ENCODE results near the gene SNX32. TPM values are rescaled to one million over a fixed set of nuclear protein-coding genes. Genes with fewer than 3 reads are reported as not detected.
A peak's percentile ranks its signal among the peaks of the same experiment; 100 is the strongest.

Gene SNX32
- total and polyA plus RNA-seq, 9 of the 15 experiments (the other 6 are each of a cell fraction or from before 2014, with no cell fraction given) = 0.03 TPM; not detected in 7

GRCh38 chr11:65860278-65861164, 26.8 kb downstream of the SNX32 start, which contains the start of gene MUS81 (continued):
- TF ChIP-seq, protein P1, sequence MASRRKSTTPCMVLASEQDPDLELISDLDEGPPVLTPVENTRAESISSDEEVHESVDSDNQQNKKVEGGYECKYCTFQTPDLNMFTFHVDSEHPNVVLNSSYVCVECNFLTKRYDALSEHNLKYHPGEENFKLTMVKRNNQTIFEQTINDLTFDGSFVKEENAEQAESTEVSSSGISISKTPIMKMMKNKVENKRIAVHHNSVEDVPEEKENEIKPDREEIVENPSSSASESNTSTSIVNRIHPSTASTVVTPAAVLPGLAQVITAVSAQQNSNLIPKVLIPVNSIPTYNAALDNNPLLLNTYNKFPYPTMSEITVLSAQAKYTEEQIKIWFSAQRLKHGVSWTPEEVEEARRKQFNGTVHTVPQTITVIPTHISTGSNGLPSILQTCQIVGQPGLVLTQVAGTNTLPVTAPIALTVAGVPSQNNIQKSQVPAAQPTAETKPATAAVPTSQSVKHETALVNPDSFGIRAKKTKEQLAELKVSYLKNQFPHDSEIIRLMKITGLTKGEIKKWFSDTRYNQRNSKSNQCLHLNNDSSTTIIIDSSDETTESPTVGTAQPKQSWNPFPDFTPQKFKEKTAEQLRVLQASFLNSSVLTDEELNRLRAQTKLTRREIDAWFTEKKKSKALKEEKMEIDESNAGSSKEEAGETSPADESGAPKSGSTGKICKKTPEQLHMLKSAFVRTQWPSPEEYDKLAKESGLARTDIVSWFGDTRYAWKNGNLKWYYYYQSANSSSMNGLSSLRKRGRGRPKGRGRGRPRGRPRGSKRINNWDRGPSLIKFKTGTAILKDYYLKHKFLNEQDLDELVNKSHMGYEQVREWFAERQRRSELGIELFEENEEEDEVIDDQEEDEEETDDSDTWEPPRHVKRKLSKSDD (conservative IDR thresholded peaks at IDR 0.05; ENCODE audit: low read length) = no peak
- TF ChIP-seq NEUROD1 (IDR thresholded peaks at IDR 0.05; ENCODE audit: borderline replicate concordance, low read depth, low read length, partially characterized antibody) = peak; percentile 51
- peak; percentile 95 for TF ChIP-seq CHD1 (IDR thresholded peaks at IDR 0.05; ENCODE audit: low read length)
- 0 out of 4 replicates have a peak, but pooled peaks of 1 of the 2 experiments have one; percentile 37 for TF ChIP-seq FOXA3 (CRISPR knock-in tag; conservative IDR thresholded peaks at IDR 0.05 in 1 of 2, IDR thresholded peaks at IDR 0.05 in 1 of 2)
- TF ChIP-seq, protein P2, sequence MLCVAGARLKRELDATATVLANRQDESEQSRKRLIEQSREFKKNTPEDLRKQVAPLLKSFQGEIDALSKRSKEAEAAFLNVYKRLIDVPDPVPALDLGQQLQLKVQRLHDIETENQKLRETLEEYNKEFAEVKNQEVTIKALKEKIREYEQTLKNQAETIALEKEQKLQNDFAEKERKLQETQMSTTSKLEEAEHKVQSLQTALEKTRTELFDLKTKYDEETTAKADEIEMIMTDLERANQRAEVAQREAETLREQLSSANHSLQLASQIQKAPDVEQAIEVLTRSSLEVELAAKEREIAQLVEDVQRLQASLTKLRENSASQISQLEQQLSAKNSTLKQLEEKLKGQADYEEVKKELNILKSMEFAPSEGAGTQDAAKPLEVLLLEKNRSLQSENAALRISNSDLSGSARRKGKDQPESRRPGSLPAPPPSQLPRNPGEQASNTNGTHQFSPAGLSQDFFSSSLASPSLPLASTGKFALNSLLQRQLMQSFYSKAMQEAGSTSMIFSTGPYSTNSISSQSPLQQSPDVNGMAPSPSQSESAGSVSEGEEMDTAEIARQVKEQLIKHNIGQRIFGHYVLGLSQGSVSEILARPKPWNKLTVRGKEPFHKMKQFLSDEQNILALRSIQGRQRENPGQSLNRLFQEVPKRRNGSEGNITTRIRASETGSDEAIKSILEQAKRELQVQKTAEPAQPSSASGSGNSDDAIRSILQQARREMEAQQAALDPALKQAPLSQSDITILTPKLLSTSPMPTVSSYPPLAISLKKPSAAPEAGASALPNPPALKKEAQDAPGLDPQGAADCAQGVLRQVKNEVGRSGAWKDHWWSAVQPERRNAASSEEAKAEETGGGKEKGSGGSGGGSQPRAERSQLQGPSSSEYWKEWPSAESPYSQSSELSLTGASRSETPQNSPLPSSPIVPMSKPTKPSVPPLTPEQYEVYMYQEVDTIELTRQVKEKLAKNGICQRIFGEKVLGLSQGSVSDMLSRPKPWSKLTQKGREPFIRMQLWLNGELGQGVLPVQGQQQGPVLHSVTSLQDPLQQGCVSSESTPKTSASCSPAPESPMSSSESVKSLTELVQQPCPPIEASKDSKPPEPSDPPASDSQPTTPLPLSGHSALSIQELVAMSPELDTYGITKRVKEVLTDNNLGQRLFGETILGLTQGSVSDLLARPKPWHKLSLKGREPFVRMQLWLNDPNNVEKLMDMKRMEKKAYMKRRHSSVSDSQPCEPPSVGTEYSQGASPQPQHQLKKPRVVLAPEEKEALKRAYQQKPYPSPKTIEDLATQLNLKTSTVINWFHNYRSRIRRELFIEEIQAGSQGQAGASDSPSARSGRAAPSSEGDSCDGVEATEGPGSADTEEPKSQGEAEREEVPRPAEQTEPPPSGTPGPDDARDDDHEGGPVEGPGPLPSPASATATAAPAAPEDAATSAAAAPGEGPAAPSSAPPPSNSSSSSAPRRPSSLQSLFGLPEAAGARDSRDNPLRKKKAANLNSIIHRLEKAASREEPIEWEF (CRISPR knock-in tag; IDR thresholded peaks at IDR 0.05) = no peak
- no peak for TF ChIP-seq ID3 (CRISPR knock-in tag; IDR thresholded peaks at IDR 0.05)
- TF ChIP-seq ID3 (tag; IDR thresholded peaks at IDR 0.05) = no peak
- TF ChIP-seq ZNF583 (CRISPR knock-in tag; IDR thresholded peaks at IDR 0.05) = peak; percentile 63; the same call in 1 of the 2 replicates
- TF ChIP-seq ETS2 (tag; IDR thresholded peaks at IDR 0.05; ENCODE audit: borderline replicate concordance, poor library complexity, severe bottlenecking) = no peak
- TF ChIP-seq ZBTB49 (CRISPR knock-in tag; IDR thresholded peaks at IDR 0.05; ENCODE audit: borderline replicate concordance) = 0 out of 2 replicates have a peak, but pooled peaks have one; percentile 72
- TF ChIP-seq, protein P3, sequence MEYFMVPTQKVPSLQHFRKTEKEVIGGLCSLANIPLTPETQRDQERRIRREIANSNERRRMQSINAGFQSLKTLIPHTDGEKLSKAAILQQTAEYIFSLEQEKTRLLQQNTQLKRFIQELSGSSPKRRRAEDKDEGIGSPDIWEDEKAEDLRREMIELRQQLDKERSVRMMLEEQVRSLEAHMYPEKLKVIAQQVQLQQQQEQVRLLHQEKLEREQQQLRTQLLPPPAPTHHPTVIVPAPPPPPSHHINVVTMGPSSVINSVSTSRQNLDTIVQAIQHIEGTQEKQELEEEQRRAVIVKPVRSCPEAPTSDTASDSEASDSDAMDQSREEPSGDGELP (CRISPR knock-in tag; IDR thresholded peaks at IDR 0.05; ENCODE audit: borderline replicate concordance) = peak; percentile 86
- TF ChIP-seq KLF6 (CRISPR knock-in tag; IDR thresholded peaks at IDR 0.05; ENCODE audit: borderline replicate concordance) = peak; percentile 57; the same call in 1 of the 2 replicates
- peak; percentile 16; the same call in 1 of the 2 replicates for TF ChIP-seq BHLHE40 (IDR thresholded peaks at IDR 0.05; ENCODE audit: low read length)
